ENCODE data around the gene ARHGAP42.

The ARHGAP42 gene

DNA sequence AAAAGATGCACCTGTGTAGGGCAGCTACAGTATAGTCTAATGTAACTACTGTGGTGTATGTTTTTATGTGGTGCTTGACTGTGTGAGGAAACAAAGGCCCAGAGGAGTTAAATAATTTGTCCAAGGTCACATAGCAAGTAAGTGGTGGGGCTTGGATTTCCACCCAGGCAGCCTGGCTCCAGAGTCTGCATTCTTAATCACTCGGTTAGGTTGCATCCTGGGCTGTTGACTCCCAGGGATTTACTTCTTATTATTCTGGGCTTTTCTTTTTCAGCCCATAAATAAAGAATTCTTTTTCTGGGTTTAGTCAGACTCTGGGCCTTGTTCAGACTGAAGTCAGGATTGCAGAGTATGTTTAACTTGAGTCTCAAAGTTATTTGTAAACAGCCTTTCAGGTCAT lies 82.1 kb downstream of the ARHGAP42 start:
- DNase-seq, result no peak

DNA sequence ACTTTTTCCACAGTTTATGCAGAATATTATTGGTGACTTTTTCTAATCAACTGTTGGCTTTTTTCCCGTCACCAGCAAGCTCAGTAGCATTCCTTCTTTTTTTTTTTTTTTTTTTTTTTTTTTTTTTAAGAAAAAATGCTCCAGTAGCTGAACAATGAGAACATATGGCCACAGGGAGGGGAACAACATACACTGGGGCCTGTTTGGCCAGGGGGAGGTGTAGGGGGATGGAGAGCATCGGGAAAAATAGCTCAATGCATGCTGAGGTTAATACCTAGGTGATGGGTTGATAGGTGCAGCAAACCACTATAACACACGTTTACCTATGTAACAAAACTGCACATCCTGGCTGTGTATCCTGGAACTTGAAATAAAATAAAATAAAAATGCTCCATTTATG lies 82.5 kb downstream of the ARHGAP42 start:
- DNase-seq, result no peak

DNA sequence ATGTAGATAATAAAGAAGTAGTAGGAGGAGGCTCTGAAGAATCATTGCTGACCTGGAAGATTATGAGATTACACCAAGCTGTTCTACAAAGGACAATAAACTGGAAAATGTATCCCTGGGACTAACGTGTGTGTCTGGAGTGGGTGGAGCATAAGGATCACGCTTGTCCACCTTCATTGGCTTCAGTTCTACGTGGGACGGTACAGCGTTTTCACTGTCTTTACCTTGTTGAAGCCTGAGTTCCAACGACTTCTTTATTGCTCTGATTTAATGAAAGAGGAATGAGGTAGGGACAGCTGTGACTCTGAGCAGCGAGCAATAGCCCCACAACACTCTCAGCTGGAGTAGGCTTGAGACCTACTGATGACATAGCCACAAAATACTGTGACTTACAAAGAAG lies 87.0 kb downstream of the ARHGAP42 start:
- DNase-seq, result no peak

DNA sequence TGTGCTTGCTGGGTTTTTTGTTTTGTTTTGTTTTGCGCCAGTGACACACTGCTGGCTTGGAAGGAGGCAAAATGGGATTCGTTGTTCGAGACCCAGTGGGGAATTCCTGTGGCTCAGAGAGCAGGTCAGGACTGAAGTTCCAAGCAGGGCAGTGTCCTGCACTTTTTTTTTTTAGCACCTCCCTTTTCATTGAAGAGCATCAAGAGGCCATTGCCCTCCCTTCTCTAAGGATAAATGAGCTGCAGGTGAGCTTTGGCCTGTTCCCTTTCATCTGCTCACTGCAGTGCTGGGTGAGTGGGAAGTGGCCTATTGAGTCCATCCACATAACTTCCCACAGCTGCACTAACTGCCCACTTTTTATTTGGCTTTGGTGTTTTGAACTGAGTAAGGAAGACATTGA lies 87.8 kb downstream of the ARHGAP42 start:
- peak; percentile 36 for DNase-seq

DNA sequence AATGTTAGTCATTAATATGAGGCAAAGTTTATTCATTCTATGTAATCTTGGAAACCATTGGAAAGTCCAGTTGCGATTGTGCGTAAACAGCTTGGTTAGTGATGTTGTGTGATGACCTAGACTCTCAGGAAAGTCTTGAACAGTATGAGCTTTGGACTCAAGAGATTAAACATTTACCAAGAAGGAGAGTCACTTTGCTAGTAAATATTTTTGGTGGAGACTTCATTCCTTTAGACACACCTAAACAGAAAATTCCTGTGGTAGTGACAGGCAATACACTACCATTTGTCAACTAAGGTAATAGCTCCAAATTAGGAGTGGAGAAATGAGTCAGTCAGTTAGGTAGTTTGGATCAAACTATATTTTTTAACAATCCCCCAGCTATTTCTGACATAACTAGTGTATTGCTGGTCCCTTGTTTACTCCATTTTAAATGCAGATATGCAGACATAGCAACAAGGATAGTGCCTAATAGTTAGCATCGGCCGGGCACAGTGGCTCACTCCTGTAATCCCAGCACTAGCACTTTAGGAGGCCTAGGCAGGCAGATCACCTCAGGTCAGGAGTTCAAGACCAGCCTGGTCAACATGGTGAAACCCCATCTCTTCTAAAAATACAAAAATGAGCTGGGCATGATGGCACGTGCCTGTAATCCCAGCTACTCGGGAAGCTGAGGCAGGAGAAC lies 89.3 kb downstream of the ARHGAP42 start:
- DNase-seq, result peak; percentile 94

DNA sequence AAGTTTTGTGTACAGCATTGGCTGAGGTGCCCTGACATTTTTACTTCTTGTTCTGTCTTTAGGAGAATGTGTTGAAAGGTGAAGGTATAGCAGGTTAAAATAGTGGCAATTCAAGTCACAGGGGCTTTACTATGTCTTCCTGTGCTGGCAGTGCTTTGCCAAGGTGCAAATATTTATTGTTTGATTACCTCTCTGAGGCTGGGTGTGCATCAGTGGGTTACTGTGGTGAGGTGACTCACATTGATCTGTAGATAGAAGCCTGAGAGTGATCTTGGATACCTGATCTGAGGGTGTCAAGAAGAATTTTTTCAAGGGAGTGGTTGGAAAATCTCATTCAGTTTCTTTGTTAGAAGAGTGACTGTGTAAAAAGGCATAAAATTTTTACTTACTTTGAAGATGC lies 90.0 kb downstream of the ARHGAP42 start:
- peak; percentile 56 for DNase-seq

DNA sequence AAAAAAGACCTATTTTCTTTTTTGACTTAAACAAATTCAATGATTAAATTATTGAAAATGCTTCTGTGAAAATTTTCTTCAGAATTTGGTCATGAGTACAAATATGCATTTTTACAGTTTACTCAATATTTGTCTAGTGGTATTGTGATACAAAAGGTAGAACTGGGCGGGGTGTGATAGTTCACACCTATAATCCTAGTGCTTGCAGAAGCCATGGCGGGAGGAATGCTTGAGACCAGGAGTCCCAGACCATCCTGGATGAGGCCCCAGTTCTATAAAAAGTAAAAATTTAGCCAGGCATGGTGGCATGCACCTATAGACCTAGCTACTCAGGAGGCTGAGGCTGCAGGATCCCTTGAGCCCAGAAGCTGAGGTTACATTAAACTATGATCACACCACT lies 90.6 kb downstream of the ARHGAP42 start:
- no peak for DNase-seq

DNA sequence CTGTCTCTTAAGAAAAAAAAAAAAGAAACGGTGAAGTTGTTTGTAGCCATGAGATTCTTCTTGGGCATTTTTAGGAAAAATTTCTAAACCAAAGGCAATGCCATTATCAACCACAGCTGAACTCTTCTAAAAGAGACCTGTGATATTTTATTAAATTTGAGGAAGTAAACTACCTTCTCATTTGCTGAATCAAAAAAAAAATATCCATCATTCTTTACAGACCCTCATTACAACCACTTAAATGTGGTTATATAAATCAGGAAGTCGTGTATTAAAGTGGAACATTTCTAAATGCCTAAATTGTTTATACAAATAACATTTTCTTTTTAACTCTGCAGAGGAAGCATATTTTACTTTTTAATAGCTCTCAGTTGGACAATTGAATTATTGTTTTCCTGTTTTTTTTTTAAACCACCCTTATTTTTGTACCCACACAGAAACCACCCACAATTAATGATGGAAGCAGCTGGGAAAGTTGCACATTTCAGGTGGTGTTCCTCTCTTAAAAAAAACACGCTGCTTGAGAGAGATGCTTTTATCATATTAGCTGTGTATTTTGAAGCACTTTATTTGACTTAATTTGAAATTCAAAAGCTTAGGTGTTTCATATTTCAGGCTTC lies 91.2 kb downstream of the ARHGAP42 start:
- no peak for DNase-seq

DNA sequence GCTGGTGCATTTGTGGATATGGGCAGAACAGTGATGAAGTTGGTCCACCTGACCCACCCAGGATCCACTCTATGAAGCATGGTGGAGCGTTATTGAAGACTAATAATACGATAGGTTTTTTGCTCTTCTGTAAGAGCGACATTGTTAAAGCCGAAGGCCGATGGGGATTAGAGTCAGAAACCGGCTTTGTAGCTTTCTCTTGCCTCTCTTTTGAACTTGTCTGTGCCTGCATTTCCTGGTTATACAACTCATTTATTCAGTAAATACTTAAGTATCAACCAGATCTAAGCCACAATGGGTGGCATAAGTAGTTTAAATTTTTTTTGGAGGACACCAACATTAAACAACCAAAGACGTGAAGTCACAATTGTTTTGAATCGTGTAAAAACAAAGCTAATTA lies 93.4 kb downstream of the ARHGAP42 start:
- DNase-seq, result no peak

DNA sequence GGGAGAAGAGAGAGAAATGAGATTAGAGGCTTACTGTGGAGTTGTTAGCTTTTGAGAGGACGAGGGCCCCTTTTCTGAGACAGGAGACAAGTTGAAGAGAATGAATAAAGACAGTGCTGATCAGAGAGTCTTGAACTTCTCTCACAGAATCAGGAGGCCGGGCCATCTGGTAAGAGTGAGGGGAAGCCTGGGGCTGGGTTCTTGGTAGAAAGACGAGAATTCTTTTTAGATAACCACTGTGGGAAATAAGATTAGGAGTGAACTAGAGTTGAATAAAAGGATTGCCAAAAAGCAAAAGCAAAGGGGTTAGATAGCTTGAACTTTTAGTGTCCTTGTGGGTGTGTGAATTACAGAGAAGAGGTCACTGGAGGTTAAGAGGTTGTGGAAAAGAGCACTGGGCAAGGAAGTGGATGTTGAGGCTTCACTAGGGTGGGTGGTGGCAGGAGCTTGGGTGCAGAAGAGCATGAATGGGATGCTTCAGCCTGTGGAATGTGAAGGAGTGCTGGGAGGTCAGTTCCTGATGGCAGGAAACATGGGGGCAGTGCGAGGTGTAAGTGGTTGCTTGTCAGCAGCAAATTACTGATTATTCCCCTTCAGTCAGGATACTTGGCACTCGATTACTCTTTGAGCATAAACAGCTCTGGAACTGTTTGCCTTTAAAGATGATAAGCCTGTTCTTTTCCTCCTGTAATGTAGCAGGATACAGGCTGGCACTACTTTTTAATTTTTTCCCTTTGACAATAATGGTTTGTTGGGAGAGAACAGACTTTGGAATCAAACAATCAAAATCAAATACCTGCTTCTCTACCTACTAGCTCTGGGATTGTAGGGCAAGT lies 98.3 kb downstream of the ARHGAP42 start:
- peak; percentile 34 for DNase-seq

DNA sequence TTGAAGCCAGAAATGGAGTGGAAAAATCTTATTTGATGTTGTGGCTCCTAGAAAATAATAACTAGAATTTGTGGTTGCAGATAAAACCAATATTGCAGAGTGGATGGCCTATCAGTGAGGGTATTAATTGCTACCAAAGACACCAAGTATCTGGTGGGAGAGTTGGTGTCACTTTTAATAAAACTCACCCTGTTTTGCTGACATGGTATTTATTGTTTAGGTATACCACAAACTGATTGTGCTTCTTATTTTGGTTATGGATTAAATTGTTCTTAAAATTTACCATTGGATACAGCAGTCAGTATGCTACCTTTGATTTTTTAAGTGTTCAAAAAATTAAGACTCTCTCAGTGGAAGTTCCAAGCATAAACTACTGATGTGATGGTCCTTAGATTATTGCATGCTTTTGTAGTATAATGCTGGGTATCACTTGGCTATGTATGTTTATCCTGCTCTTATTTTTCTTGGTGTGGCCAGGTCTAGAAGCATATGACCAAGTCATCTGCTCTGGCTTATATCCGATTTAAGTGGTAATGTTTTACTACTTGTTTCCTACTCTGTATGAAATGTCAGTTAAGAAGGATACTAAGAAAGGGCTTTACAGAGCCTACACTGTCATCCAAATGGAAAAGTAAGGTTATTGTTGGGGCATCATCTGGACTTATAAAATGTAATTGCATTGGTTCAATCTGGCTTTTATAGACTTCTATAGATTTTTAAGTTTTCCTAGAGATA lies 101.6 kb downstream of the ARHGAP42 start:
- no peak for DNase-seq

DNA sequence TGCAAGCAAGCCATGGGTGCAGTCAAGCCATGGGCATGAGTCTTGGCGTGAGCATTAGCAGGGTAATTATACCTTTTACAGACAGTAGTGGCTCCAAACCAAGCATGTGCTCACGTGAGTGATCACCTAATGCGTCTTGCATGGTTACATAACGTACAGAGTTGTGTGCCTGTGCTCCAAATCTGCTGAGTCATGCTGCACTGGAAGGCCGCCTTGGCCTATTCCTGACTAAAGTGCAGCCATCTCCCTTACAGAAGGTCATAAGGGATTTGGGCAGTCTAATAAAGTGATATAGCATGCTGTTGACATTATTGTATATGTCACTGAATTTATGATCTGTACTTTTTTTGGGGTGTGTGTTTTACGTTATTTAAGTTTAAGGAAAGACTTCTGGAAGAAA lies 102.4 kb downstream of the ARHGAP42 start:
- DNase-seq, result no peak

DNA sequence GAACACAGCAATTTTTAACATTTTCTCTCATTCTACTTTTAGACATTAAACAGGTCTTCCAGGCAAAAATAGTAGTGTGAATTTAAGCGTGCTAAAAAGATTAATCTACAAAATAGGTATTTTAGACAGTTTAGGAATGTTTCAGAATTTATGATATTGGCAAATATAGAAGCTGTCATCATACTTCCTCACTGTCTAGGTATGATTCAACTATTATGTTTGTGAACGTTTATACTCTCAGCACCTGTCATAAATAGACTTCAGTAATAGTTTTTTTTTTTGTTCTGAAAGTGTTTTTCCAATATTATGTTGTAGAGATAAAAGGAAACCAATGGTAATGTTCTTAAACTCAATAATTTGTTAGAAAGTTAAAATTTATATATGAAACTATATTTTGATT lies 103.0 kb downstream of the ARHGAP42 start:
- no peak for DNase-seq

DNA sequence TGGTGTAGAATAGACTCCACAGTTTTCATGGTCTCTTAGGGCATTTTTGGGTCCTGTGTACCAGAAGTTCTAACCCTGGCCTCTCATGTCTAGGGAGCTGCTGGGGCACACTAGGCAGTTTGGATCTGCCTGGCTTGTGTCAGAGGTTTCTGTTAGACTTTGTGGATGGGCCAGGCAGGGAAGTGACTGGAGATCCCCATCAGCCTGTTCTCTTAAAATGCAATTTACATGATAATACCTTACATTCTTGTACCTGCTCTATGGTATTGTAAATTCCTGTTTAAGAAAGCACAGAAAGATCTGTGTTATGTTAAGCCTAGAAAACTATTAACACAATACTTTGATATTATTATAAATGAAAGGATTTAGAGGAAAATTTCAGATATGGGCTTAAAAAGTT lies 104.0 kb downstream of the ARHGAP42 start:
- DNase-seq, result no peak

DNA sequence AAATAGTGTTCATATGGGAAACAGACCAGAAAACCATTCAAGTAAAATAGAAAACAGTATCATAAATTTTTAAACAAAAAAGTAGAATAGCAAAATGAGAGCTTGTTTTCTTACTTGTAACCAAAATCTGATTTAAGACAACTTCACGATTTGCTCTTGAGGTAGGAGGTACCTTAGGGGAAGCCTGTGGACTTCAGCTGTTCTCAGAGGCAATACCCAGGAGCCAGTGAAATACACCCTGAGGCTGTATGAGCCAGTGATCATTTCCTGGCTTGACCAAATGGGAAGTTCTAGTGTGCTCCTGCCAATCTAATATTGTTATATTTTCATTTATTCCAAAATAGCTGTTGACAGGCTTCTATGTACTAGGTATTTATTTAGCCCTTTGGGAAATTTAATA lies 104.8 kb downstream of the ARHGAP42 start:
- no peak for DNase-seq

DNA sequence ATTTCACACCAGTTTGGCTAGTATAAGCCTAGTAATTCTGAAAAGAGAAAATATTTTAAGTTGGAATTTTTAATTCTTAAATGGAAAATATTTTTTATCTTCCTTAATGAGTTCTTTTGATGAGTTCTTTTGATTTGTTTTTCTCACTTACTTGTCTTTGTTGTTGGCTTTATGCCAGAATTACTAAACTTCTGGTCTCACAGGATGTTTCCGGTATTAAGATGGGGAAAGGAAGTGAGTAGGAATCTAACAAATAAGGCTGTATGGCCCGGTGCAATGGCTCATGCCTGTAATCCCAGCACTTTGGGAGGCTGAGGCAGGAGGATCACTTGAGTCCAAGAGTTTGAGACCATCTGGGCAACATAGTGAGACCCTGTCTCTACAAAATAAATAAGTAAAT lies 106.4 kb downstream of the ARHGAP42 start:
- no peak for DNase-seq

DNA sequence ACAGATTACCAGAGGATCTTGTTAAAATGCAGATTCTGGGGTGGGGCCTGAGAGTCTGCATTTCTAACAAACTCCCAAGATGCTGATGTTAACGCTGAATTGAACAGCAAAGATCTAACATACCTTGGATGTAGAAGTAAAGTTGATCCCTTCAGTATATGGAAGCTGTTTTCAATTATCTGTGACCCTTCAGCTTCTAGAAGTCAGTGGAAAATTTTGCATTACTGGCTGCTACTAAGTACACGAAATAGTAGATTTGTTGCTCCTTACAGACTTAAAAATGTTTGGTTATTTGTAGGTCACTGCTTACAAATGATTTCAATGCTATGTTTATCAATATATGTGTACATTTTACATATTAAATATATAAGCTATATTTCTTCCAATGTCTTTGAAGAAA lies 107.4 kb downstream of the ARHGAP42 start:
- no peak for DNase-seq

DNA sequence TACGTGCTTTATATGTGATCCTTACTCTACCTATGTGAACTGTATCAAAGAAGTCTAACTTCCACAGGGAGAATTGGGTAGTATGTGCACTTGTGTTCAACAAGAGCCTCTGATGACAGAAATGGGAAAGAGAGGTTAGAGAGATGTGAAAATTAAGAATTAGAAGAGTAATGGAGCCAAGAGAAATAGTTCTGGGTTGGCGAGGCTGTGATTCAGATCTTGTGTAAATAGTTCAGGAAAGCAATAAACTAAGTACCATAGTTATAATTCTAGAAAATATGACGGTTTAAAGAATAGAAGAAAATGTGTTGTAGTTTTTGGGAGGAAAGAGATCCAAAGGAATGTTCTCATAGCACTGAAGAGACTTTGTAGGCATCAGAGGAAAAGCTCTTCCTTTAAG lies 112.4 kb downstream of the ARHGAP42 start:
- no peak for DNase-seq

DNA sequence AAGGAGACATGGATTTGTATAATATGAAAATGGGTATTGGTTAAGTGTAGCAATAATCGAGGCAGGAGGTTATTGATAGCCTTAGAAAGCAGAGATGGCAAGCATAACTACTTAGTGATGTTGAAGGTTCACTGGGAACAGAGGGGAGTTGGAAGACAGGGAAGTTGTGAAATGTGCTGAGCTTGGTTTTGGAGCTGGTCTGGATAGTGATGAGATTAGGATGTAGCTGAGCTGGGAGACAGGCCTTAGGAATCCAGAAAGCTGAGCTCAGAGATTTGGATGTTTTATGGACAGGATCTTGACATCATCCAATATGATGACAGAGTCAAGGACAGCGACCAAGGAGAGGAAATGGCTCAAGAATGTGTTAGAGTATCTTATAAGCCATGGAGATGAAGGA lies 113.1 kb downstream of the ARHGAP42 start:
- DNase-seq, result no peak

DNA sequence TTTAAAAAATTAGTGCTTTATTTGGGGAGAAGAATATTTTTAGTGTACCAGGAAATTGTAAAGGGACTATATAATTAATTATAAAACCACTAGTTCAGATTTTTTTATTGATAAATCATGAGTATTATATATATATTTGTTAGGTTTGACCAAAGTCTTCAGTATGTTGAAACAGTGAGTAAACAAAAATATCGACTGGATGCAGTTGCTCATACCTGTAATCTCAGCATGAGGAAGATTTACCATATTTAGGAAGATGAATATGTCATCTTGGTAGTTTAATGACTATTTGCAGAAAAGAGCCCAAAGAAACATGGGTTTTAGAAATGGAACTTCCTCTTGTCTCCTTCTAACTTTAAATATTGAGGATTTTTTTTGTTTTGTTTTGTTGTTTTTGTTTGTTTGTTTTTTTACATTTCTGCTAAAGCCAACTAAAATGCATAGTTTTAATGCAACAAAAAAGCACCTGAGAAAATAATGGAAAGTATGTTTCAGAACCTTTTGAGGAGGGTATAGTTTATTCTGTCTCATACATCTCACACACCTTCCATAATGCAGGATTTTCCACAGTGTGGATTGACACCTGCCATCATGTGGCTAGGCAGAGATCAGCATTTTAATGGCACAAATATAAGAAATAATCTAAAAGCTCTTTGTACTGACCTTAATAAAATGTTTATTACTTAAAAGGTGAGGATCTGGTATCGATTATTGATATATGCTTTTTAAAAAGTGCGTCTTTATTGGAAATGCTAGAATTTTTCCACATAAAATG lies 114.3 kb downstream of the ARHGAP42 start:
- DNase-seq, result no peak

DNA sequence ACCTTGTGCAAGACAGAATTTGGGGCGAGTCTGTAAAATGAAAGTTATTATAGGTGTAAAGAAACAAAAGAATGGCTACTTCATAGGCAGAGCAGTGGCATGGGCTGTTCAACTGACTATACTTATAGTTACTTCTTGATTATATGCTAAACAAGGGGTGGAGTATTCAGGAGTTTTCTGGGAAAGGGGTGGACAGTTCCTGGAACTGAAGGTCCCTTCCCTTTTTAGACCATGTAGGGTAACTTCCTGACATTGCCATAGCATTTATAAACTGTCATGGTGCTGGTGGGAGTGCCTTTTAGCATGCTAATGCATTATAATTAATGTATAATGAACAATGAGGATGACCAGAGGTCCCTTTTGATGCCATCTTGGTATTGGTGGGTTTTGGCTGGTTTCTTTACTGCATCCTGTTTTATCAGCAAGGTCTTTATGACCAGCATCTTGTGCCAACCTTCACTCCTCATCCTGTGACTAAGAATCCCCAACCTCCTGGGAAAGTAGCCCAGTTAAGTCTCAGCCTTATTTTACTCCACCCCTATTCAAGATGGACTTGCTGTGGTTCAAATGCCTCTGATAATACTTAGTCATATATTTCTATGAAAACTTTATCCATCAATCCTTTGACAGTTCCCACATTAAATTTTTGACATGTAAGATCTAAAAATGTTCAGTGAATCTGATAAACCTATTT lies 118.6 kb downstream of the ARHGAP42 start:
- DNase-seq, result no peak

DNA sequence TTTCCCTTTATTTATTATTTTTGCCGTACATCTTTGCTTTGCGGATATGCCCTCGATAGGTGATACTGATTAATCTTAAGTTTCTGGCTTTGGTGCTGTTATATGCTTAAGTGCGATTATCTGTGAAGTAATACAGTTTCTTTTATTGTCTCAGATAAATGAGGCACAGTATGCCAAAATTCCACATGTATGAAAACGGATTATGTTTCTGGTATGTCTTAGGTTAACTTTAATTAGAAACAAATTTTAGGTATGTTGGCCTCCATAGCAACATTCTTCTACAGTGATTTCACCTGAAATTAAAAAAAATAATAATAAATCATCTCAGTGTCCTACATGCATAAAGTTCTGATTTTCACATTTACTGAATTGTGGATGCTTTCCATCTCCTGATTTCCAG lies 119.2 kb downstream of the ARHGAP42 start:
- DNase-seq, result no peak
